OCI-M2 (cell line): ENCODE measurements around the gene ATP2C2.
"Not testable (repeated sequence)": the region's sequence is repeated elsewhere in the genome, so short reads cannot be mapped to it uniquely, and the experiment has no call there.

ENCODE experiments used
- DNase-seq: peaks from one replicate; lab custom pipeline; 2025; ENCODE audit not compliant: unreplicated experiment; lab: John Stamatoyannopoulos, UW

The ATP2C2 gene

GRCh38 chr16:84418056-84418849 lies 49.9 kb downstream of the ATP2C2 start:
- DNase-seq, result no peak

DNA sequence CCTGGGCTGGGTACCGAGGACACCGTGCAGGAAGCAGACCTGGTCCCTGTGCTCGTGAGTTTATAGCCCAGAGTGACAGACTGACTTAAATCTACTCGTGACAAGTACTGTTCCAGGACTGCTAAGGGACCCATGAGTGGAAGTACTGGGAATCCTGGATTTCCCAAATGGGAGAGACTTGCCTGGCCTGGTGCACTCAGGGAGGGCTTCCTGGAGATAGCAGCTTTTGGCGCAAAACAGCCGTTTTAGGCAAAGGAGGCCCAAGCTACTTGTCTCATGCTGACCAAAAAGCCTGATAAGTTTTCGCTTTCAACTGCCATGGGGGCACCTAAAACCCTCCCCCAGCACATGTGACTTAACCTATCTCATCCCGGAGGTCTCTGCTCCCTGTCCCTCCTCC lies 51.4 kb downstream of the ATP2C2 start:
- DNase-seq, result no peak

GRCh38 chr16:84420556-84420955 lies 52.2 kb downstream of the ATP2C2 start:
- DNase-seq, result not testable (repeated sequence)

DNA sequence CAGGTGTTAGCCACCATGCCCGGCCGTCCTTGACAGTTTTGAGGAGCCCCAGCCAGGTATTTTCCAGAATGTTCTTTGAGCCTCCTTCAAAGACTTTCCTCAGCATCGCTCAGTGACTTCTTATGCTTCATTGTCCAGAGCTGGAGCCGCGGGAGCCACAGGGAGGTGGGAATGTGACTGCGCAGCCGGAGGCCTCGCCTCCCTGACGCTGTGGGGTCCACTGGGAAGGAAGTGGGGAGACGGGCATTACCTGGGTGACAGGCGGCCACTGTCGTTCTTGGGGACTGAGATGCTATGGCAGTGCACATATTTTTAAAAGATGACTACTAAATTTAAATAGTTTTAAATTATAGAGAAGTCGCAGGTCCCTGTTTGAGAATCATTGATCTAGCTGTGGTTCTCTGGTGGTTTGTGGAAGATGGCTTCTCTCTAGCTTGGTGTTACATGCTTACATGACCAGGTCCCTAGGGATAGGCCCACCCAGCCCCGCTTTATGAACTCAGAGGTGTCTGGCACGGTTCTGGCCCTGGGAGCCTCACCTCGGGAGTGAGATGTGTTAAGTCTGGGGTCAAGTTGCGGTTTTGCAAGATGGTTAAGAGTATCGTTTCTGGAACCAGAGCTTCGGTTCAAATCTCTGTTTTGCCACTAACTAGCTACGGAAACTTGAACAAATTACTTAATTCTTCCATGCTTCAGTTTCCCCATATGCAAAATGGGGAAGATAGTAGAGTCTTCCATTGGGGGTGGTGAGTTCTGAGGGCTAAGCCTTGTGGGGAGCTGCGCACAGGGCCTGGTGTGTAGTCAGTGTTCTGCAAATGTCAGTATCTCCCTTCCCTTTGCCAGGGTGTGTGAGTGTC lies 53.0 kb downstream of the ATP2C2 start:
- no peak for DNase-seq

DNA sequence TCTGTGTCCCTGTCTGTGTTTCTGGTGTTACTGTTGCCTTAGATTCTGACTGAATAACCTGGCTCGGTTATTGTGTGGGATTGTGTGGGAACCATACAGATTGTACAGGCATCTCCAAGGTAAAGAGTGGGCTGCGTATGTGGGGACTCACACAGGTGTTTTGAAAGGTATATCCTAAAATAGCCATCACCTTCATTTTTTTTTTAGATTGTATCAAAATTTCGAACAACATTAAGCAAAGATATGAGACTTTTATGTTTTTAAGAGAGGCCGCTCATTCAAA lies 53.5 kb downstream of the ATP2C2 start:
- no peak for DNase-seq

DNA sequence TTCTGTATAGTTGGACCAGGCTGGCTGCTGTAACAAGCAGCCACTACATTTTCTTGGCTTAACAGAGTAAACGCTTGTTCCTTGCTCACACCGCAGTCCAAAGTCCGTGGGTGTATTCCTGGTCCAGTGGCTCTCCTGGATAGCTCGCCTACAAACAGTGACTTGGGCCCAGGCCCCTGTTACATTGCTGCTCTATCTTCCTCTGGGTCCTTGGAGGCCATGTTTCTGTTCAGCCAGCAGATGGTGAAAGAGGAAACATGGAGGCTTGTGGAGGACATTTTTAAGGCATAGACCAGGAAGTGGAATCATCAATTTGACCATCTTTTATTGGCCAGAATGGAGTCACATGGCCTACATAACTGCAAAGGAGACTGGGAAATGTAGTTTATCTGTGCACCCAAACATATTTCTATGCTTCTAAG lies 55.1 kb downstream of the ATP2C2 start:
- DNase-seq, result no peak

DNA sequence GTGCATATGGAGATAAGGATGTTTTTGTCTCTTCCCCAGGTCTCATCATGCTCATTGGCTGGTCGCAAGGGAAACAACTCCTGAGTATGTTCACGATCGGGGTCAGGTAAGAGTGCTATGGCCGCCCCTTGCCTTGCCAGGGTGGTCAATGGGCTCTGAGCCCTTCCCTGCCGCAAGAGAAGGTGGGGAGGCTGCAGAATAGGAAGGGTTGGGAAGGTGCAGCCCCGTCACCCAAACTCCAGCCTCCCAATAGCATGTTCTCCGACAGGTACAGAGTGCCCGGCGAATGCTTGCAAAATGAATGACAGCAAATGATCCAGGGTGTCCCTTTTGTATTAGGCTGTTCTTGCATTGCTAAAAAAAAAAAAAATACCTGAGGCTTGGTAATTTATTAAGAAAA lies 57.4 kb downstream of the ATP2C2 start:
- no peak for DNase-seq

DNA sequence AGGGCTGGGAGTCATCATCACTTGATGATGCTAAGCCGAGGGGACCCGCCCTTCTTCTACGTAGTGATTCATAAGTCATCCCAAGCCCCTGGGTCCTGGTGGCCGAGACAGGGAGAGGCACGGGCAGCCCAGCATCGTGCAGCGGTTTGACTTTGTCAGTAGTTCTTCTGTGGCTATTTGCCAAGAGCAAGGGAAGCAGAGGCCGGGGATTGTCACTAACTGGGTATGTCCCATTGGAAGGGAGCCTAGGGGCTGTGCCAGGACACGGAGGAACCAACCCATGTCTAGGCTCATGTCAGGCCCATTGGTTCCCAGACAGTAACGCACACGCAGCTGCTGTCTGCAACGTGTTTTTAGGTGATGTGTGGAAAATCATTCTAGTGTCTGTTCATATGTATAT lies 58.5 kb downstream of the ATP2C2 start:
- DNase-seq, result no peak

DNA sequence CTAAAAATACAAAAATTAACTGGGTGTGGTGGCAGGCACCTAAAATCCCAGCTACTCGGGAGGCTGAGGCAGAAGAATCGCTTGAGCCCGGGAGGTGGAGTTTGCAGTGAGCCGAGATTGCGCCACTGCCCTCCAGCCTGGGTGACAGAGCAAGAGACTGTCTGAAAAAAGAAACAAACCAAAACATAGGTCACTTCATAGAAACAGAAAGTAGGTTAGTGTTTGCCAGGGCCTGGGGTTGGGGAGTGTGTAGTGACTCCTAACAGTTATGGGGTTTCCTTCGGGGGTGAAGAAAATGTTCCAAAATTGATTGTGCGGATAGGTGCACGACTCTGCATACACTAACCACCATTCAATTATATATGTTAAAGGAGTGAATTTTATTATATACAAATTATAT lies 59.2 kb downstream of the ATP2C2 start:
- no peak for DNase-seq

GRCh38 chr16:84430860-84431259 lies 62.5 kb downstream of the ATP2C2 start:
- no peak for DNase-seq

DNA sequence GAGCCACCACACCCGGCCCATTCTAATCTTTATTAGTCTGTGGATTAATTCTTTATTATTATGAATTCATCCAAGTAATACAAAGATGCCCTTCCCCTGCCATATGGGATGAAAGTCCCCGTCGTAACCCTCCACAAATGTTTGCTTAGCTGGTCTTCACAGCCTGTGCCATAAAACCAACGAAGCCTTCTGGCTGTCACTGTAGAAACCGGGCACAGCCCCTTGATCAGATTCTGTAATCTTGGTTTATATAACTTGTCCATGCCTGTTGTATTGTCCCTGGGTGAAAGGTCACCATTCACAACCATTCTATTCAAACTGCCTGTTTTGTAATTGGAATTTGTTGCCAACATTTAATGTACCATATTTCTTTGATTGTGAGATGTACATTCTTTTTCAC lies 66.5 kb downstream of the ATP2C2 start:
- no peak for DNase-seq

DNA sequence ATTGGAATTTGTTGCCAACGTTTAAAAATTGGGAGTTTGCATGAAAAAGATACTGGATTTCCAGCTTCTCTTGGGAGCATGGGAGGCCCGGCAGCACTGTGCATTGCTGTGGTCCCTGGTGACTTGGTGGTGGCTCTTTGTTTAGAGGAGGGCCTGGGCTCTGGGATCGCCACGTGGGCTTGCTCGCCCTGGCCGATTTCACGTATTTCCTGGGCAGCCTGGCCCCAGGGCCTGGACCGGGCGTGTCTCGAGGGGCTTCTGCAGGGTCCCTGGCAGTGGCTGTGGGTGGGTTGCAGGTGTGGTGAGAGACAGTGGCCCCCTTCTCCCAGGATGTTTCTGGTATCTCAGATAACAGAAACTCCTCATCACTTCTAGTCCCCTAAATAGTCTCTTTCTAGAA lies 67.9 kb downstream of the ATP2C2 start:
- DNase-seq, result no peak

DNA sequence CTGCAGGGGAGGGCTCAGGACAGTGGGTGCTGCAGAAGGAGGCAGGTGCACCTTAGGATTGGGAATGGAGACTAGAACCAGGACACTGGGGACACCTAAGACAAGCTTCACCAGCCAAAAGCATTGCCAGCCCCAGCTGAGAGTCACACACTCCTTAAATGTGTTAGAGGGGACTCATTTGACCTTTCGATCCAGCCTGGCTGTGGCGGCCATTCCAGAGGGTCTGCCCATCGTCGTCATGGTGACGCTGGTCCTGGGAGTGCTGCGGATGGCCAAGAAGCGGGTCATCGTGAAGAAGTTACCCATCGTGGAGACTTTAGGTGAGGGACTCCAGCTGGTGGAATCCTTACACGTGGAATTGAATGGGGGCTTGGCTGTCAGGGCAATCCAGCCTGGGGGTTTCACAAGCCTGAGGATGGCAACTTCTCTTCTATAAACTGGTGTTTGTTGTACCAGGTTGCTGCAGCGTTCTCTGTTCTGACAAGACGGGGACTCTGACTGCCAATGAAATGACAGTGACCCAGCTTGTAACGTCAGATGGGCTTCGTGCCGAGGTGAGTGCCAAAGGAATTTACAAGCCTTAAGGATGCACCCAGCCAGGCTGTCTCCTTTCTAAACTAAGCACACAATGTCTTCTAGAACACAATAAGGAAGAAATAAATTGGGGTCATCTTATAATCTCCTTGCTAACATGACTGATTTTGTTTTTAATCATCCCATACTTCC lies 70.8 kb downstream of the ATP2C2 start:
- DNase-seq, result no peak

- no peak for DNase-seq
These were observed 74.2 kb downstream of the ATP2C2 start for GRCh38 chr16:84442416-84443145.

DNA sequence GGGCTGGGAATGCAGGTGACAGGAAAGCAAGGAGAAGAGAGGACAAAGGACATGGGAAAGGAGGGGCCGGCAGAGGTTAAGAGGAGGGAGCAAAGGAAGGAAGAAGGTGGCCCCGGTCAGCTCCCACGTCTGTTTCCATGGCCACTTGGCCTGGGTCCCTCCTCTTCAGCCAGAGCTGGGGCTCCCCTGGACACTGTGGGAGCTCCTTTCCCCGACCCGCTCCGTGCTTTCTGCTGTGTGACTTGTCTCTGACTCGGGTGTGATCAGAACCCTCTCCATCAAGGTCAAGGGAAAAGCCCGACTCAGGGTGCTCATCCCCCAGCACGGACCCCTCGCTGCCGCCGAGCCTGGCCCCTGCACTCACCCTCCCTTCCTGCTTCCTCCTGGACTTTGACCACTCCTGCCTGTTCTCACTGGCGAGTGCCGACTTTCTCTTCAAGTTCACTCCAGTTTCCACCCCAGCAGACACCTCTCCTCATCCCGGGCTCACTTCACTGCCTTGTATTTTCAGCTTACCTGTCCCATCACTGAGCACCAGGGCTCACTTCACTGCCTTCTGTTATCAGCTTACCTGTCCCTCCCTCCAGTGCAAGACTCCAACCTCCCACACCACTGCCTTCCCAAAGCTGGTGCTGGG lies 74.9 kb downstream of the ATP2C2 start:
- no peak for DNase-seq

DNA sequence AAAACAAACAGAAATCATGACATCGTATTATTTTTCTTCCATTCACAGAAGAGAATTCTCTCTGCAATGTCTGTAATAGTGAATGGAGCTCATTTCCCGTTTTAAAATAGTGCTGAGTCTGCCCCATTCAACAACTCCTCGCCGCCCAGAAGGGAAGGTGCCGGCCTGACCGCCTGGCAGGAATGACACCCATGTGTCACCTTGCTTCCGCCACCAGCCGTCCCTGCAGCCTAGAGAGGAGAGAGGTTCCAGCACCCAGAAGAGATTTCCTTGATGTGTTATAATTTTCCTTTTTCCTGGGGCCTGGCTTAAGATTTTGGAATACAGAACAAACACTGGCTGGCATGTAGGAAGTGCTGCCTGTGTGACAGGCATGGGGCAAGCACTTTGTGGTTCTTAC lies 76.1 kb downstream of the ATP2C2 start:
- DNase-seq, result no peak

DNA sequence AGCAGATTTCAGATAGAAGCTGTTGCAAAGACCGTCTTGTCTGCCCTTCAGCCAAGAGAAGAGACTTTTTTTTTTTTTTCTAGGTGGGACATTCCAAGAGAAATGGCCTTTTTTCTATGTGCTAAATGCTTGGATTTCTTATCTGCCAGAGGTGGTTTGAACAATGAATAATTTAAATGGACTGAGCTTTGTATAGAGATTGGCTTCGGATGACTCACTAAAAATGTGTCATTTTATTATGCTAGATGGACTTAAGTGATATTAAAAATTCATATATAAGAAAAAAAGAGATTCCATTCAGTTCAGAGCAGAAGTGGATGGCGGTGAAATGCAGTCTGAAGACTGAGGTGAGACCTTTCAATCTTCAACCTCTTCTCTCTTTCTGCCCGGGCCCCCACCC lies 77.7 kb downstream of the ATP2C2 start:
- DNase-seq, result no peak

DNA sequence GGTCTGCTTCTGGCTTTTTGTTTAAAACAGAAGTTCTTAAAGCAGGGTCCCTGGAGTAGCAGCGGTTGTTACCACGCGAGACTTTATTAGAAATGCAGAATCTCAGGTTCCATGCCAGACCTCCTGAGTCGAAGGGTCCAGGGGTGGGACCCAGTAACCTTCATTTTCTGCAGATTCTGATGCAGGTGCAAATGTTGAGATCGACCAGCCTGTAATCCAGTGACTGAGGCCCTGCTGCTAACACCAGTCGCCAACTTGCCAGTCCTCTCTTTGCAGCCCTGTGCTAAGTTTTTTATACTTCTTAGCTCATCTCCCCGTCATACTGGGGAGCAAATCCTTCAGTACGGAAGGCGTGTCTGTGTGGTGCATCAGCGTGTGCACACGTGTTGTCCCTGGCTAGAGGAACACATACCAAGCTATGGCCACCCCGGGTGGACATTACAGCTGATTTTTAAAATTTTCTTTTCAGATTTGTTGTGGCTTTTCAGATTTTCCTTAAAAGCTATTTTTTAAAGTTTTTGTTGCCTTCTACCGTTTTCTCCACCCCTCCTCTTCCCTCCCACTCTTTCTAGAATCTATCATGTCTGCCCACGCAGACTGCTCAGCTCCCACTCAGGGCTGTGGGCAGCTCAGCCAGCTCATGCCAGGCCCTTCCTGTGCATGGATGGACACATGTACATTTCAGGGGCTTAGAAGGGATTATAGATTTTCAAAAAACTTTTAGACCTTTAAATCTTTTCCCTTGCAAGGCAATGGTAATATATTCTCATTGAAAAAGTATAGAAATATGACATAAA lies 78.5 kb downstream of the ATP2C2 start:
- no peak for DNase-seq

- DNase-seq, result no peak
These were observed 80.1 kb downstream of the ATP2C2 start for GRCh38 chr16:84448444-84448843.
